Measurements from ENCODE around the gene ADGRV1.
"Not testable (repeated sequence)": the region's sequence is repeated elsewhere in the genome, so short reads cannot be mapped to it uniquely, and the experiment has no call there.

Gene ADGRV1

DNA sequence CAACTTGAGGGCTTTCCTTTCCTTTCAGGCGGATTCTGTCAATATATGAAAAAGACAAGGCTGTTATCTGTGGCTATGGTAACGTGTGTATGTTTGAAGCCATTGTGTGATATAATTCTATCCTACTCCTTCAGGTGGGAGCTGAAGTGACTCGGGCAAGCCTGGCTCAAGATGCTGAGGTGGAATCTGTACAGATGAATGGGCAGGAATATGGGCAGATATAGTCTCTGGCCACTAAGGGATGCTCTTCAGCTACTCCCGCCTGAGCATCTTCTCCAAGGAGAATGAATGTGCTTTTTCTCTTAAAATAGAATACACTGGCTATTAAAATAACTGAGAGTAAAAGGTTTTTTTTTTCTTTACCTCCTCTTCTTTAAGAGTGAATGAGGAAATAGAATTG is 244.8 kb downstream of the ADGRV1 start:
- TF ChIP-seq, protein P1, sequence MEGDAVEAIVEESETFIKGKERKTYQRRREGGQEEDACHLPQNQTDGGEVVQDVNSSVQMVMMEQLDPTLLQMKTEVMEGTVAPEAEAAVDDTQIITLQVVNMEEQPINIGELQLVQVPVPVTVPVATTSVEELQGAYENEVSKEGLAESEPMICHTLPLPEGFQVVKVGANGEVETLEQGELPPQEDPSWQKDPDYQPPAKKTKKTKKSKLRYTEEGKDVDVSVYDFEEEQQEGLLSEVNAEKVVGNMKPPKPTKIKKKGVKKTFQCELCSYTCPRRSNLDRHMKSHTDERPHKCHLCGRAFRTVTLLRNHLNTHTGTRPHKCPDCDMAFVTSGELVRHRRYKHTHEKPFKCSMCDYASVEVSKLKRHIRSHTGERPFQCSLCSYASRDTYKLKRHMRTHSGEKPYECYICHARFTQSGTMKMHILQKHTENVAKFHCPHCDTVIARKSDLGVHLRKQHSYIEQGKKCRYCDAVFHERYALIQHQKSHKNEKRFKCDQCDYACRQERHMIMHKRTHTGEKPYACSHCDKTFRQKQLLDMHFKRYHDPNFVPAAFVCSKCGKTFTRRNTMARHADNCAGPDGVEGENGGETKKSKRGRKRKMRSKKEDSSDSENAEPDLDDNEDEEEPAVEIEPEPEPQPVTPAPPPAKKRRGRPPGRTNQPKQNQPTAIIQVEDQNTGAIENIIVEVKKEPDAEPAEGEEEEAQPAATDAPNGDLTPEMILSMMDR (IDR thresholded peaks at IDR 0.05): no peak
- no peak for TF ChIP-seq ZFX (IDR thresholded peaks at IDR 0.05; ENCODE audit: borderline replicate concordance)
- H3K27ac ChIP-seq: no peak overlapping the region

DNA sequence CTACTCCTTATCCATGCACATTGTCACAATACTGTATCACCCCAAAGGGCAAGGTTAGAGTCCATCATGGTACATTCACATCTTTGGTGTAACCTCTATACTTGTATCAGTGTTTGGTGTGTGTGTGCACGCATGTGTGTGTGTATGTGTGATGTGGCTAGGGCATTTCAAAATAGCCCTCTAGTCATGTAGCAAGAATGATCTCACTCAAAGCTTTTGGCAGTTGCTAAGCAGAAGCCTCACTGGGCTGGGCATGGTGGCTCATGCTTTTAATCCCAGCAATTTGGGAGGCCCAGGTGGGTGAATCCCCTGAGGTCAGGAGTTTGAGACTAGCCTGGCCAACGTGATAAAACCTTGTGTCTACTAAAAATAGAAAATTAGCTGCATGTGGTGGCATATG is 245.3 kb downstream of the ADGRV1 start:
- no peak overlapping the region for H3K27ac ChIP-seq
- TF ChIP-seq ZFX (IDR thresholded peaks at IDR 0.05; ENCODE audit: borderline replicate concordance): no peak
- TF ChIP-seq, protein P1 (IDR thresholded peaks at IDR 0.05): no peak

DNA sequence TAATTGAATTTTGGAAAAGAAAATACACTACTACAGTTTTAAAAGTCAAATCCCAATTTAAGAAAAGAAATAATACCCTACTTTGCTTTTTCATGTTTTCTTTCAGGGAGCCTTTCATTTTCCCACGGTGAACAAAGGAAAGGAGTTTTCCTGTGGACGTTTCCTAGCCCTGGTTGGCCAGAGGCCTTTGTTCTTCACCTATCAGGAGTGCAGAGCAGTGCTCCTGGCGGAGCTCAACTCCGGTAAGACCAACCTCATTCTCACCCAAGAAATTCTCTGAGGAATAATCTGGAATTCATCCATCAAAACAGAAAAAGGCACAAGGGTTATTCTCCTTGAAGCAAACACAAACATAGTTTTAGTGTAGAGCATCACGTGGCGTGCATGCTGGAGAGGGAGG is 248.9 kb downstream of the ADGRV1 start:
- no peak overlapping the region for H3K27ac ChIP-seq
- TF ChIP-seq ZFX (IDR thresholded peaks at IDR 0.05; ENCODE audit: borderline replicate concordance): no peak
- TF ChIP-seq, protein P1 (IDR thresholded peaks at IDR 0.05): no peak

DNA sequence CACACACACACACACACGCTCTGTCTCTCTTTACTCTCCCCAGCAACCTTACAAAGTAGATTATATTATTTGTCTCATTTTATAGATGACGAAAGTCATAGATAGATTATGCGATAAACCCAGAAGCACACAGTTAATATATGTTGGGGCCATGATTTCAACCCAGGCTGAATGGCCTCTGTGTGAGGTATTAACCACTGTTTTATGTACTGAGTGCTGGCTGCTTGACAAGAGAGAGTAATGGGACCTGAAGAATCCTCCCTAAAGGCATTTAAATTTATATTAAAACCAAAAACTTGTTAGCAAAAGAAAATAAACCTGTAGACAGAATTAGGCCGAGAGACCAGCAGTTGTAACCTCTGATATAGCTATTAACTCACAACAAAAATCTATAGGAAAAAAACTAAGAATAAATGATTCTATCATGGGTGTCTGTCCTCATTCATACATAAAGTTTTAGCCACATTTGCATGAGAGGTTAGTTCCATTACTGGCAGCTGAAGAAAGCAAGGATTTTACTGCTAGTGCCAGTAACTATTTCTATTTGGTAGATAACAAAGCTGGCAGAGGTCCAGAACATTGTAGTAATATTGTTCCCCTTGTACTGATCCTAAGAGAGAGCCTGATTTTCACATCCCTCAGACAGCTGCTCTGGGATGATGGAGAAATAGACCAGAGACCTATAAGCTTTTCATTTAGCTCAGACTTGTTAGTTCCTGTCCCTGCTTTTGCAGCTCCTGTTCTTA is 250.9 kb downstream of the ADGRV1 start:
- TF ChIP-seq, protein P1 (IDR thresholded peaks at IDR 0.05): no peak
- no peak for TF ChIP-seq ZFX (IDR thresholded peaks at IDR 0.05; ENCODE audit: borderline replicate concordance)
- no peak overlapping the region for H3K27ac ChIP-seq

DNA sequence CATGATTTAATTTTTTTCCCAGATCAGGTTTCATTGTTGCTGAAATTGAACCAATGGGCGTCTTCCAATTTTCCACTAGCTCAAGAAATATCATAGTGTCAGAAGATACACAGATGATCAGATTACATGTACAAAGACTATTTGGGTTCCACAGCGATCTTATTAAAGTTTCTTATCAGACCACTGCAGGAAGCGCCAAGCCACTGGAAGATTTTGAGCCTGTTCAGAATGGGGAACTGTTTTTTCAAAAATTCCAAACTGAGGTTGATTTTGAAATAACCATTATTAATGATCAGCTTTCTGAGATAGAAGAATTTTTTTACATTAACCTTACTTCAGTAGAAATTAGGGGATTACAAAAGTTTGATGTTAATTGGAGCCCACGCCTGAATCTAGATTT is 251.6 kb downstream of the ADGRV1 start:
- no peak for TF ChIP-seq ZFX (IDR thresholded peaks at IDR 0.05; ENCODE audit: borderline replicate concordance)
- TF ChIP-seq, protein P1 (IDR thresholded peaks at IDR 0.05): no peak
- no peak overlapping the region for H3K27ac ChIP-seq

DNA sequence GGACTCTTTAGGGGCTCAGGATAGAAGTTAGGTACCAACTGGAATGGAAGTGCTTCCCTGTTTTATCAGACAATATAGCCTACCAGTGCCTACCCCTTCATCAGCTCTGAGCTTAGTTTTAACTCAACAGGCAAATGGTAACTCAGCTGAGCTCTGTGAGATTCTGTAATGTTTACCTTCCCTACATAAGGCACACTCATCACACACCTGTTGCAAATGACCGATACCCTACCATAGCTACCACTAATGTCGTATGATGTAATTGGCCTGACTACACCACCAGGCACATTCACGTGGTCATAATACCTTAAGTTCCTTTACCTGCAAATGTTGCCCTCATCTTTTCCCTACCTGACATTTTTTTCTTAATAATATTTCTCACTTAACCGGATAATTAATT is 254.8 kb downstream of the ADGRV1 start:
- H3K27ac ChIP-seq: no peak overlapping the region
- no peak for TF ChIP-seq ZFX (IDR thresholded peaks at IDR 0.05; ENCODE audit: borderline replicate concordance)
- TF ChIP-seq, protein P1 (IDR thresholded peaks at IDR 0.05): no peak

DNA sequence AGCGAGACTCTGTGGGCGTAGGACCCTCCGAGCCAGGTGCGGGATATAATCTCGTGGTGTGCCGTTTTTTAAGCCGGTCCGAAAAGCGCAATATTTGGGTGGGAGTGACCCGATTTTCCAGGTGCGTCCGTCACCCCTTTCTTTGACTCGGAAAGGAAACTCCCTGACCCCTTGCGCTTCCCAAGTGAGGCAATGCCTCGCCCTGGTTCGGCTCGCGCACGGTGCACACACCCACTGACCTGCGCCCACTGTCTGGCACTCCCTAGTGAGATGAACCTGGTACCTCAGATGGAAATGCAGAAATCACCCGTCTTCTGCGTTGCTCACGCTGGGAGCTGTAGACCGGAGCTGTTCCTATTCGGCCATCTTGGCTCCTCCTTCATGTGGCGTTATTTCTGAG is 263.5 kb downstream of the ADGRV1 start:
- not testable (repeated sequence) for H3K27ac ChIP-seq

DNA sequence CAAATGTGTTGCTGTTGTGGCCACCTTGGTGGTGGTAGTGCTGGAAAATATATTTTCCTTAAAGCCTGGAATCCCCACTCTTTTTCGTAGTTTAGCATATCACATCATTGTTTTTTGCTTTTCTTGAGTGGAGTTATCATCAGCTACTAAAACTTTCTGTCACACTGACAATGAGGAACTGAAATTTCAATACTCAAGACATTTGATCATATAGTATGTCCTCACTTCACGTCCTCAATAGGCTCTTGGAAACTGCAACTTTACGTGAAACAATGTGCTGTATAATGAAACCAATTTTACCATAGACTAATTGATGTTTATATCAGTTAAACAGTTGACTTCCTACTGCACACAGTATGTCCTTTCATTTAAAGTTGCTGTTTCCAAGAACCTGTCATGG is 265.8 kb downstream of the ADGRV1 start:
- TF ChIP-seq, protein P1 (IDR thresholded peaks at IDR 0.05): no peak
- no peak for TF ChIP-seq ZFX (IDR thresholded peaks at IDR 0.05; ENCODE audit: borderline replicate concordance)
- no peak overlapping the region for H3K27ac ChIP-seq

Data from 22Rv1 (cell line).